Neuronal stem cell (in vitro differentiated cells): ENCODE data around the gene MRPL20.
A peak's percentile ranks its signal among the peaks of the same experiment; 100 is the strongest.
"Not testable (repeated sequence)": the region's sequence is repeated elsewhere in the genome, so short reads cannot be mapped to it uniquely, and the experiment has no call there.

Source experiments
- DNase-seq: peaks from one replicate; pipeline ENCODE4 v3.0.0-alpha.2; 2013; ENCODE audit warnings: low spot score
- H2AFZ ChIP-seq: one replicate; pipeline ENCODE4 v1.6.1; 2013; ENCODE audit warnings: mild to moderate bottlenecking, low read length, inconsistent platforms
- H2AK5ac ChIP-seq: 2 replicates; pipeline ENCODE4 v1.6.1; 2013; ENCODE audit warnings: low read depth, mild to moderate bottlenecking, inconsistent platforms, low read length, moderate library complexity, mixed read lengths
- H2BK120ac ChIP-seq: 2 replicates; pipeline ENCODE4 v1.6.1; 2013; ENCODE audit warnings: low read depth, mild to moderate bottlenecking, inconsistent platforms, low read length, moderate library complexity, mixed read lengths
- H2BK12ac ChIP-seq: one replicate; pipeline ENCODE4 v1.6.1; 2013; ENCODE audit warnings: low read length, inconsistent platforms
- H2BK15ac ChIP-seq: 2 replicates; pipeline ENCODE4 v1.6.1; 2013; ENCODE audit warnings: mild to moderate bottlenecking, low read length, inconsistent platforms, mixed read lengths
- H2BK5ac ChIP-seq: one replicate; pipeline ENCODE4 v1.6.1; 2013; ENCODE audit warnings: inconsistent platforms, mild to moderate bottlenecking, low read length, moderate library complexity
- H3K14ac ChIP-seq: one replicate; pipeline ENCODE4 v1.6.1; 2013; ENCODE audit warnings: low read length, inconsistent platforms
- H3K18ac ChIP-seq: 2 replicates; pipeline ENCODE4 v1.6.1; 2013; ENCODE audit warnings: low read length, inconsistent platforms
- H3K23ac ChIP-seq: 2 replicates; pipeline ENCODE4 v1.6.1; 2013; ENCODE audit warnings: low read depth, mild to moderate bottlenecking, mixed read lengths, low read length, inconsistent platforms; ENCODE audit not compliant: poor library complexity
- H3K27ac ChIP-seq: replicated peaks from 3 replicates; pipeline ENCODE4 v1.5.1; 2013; ENCODE audit warnings: low read length, inconsistent platforms
- H3K27me3 ChIP-seq, 3 experiments: 2 replicates each; pipeline ENCODE4 v1.6.1; 2013; ENCODE audit warnings: low read length in 3 of 3, mild to moderate bottlenecking in 2 of 3, inconsistent platforms in 1 of 3, low read depth in 1 of 3, mixed read lengths in 1 of 3, moderate library complexity in 1 of 3; ENCODE audit not compliant: control insufficient read depth in 3 of 3, insufficient read depth in 3 of 3
- H3K36me3 ChIP-seq, 2 donors: replicated peaks in 1 of 2; 2 replicates each; pipeline ENCODE4 v1.6.1; 2013; ENCODE audit warnings: low read length in 2 of 2; ENCODE audit not compliant: control insufficient read depth in 2 of 2, insufficient read depth in 2 of 2
- H3K4ac ChIP-seq: 2 replicates; pipeline ENCODE4 v1.6.1; 2013; ENCODE audit warnings: inconsistent platforms, mild to moderate bottlenecking, low read length, moderate library complexity
- H3K4me1 ChIP-seq, 2 donors: 1 replicate in 1 of 2; 2 replicates in 1 of 2; pipeline ENCODE4 v1.6.1; 2013; ENCODE audit warnings: low read length in 2 of 2, low read depth in 1 of 2; ENCODE audit not compliant: control insufficient read depth in 2 of 2, insufficient read depth in 1 of 2
- H3K4me2 ChIP-seq: one replicate; pipeline ENCODE4 v1.6.1; 2013; ENCODE audit warnings: mild to moderate bottlenecking, low read length, inconsistent platforms; ENCODE audit not compliant: insufficient read depth, poor library complexity, severe bottlenecking
- H3K4me3 ChIP-seq, 2 donors: 2 replicates each; pipeline ENCODE4 v1.5.1; 2013; ENCODE audit warnings: low read length in 2 of 2, mild to moderate bottlenecking in 2 of 2, inconsistent platforms in 1 of 2, moderate library complexity in 1 of 2
- H3K79me1 ChIP-seq: one replicate; pipeline ENCODE4 v1.6.1; 2013; ENCODE audit warnings: low read depth, mild to moderate bottlenecking, inconsistent platforms, low read length, moderate library complexity
- H3K9ac ChIP-seq: one replicate; pipeline ENCODE4 v1.6.1; 2013; ENCODE audit warnings: mild to moderate bottlenecking, low read depth, low read length, inconsistent platforms; ENCODE audit not compliant: poor library complexity
- H3K9me3 ChIP-seq, 2 donors: replicated peaks in 1 of 2; 2 replicates each; pipeline versions ENCODE3 to v1.6.1; 2013; ENCODE audit warnings: low read length in 2 of 2, mild to moderate bottlenecking in 2 of 2, inconsistent platforms in 1 of 2, low read depth in 1 of 2, mixed read lengths in 1 of 2, moderate library complexity in 1 of 2; ENCODE audit not compliant: control insufficient read depth in 2 of 2, insufficient read depth in 1 of 2
- H4K8ac ChIP-seq: one replicate; pipeline ENCODE4 v1.6.1; 2013; ENCODE audit warnings: low read depth, mild to moderate bottlenecking, inconsistent platforms, low read length, moderate library complexity
- H4K91ac ChIP-seq: one replicate; pipeline ENCODE4 v1.6.1; 2013; ENCODE audit warnings: low read length, low read depth, mild to moderate bottlenecking, inconsistent platforms; ENCODE audit not compliant: poor library complexity
- WGBS, 2 donors: extraction: QIAGEN DNeasy Blood & Tissue Kit; methylation state at CpG; one replicate each; pipeline ENCODE4 v1.1.7; 2013; ENCODE audit warnings: missing lambda C conversion rate in 2 of 2, mixed read lengths in 1 of 2; ENCODE audit not compliant: insufficient read length in 2 of 2, insufficient replicate concordance in 1 of 2; ENCODE audit errors: extremely low coverage in 2 of 2; 5-methylcytosine and 5-hydroxymethylcytosine counted together

MRPL20 gene

GRCh38 chr1:1412311-1412902 lies 5.3 kb upstream of the MRPL20 start:
- H3K23ac ChIP-seq, H3K9me3 ChIP-seq, H2AFZ ChIP-seq, H2BK12ac ChIP-seq, H2BK5ac ChIP-seq, H3K27ac ChIP-seq, DNase-seq, H3K18ac ChIP-seq, H2BK120ac ChIP-seq, H3K14ac ChIP-seq, H3K4ac ChIP-seq, H3K79me1 ChIP-seq, H3K4me1 ChIP-seq, H2AK5ac ChIP-seq, H3K4me2 ChIP-seq, H3K9ac ChIP-seq, H3K4me3 ChIP-seq, H2BK15ac ChIP-seq, H4K8ac ChIP-seq, H4K91ac ChIP-seq, H3K27me3 ChIP-seq: not testable (repeated sequence)
- peaks cover 2 to 15% of the 10 kb centered on the region in 2 donors for H3K36me3 ChIP-seq
- WGBS, 2 donors, result no CpG with 5 or more reads among the region's 11 CpGs

- Histone ChIP-seq H3K4me3 (no peak overlapping the region), H2AFZ (no peak overlapping the region), H3K9me3 (no peaks in the 10 kb centered on the region), H2BK120ac (no peak overlapping the region), H3K9ac (no peak overlapping the region), H3K14ac (no peak overlapping the region), H2BK15ac (no peak overlapping the region), H3K27ac (no peak overlapping the region), H4K8ac (no peak overlapping the region), H3K18ac (no peak overlapping the region), H3K27me3 (no peaks in the 10 kb centered on the region), H2BK5ac (no peak overlapping the region), H3K4me2 (no peak overlapping the region), H4K91ac (no peak overlapping the region), H3K36me3 (peaks cover 2 to 15% of the 10 kb centered on the region in 2 donors), H2BK12ac (no peak overlapping the region), H3K79me1 (peaks cover 13% of the 10 kb centered on the region), H3K23ac (peak overlapping the region; percentile 69), H3K4me1 (peaks cover 4 to 7% of the 10 kb centered on the region in 2 donors), H3K4ac (no peak overlapping the region), H2AK5ac (no peak overlapping the region)
- no CpG with 5 or more reads among the region's 13 CpGs for WGBS, 2 donors
- DNase-seq, result no peak
These were observed 4.5 kb upstream of the MRPL20 start for GRCh38 chr1:1411626-1412025.

- H4K91ac ChIP-seq, H3K9ac ChIP-seq, H3K9me3 ChIP-seq, H2BK5ac ChIP-seq, H3K14ac ChIP-seq, H3K23ac ChIP-seq, H3K4me3 ChIP-seq, H3K4me2 ChIP-seq, H2BK12ac ChIP-seq, H3K18ac ChIP-seq, H2AK5ac ChIP-seq, H4K8ac ChIP-seq, H3K4ac ChIP-seq, DNase-seq, H2BK15ac ChIP-seq, H2AFZ ChIP-seq, H2BK120ac ChIP-seq, H3K27me3 ChIP-seq: not testable (repeated sequence)
- Histone ChIP-seq H3K79me1 (peaks cover 17% of the 10 kb centered on the region), H3K4me1 (peaks cover 7 to 15% of the 10 kb centered on the region in 2 donors), H3K27ac (peak overlapping the region; percentile 50), H3K36me3 (peaks cover 10 to 28% of the 10 kb centered on the region in 2 donors)
- WGBS, 2 donors, result no CpG with 5 or more reads among the region's 8 CpGs
These were observed 3.1 kb upstream of the MRPL20 start for GRCh38 chr1:1410238-1410637.

GRCh38 chr1:1407636-1408318 lies 684 bp upstream of the MRPL20 start:
- Histone ChIP-seq H3K23ac (peak overlapping the region; percentile 65), H2AK5ac (peak overlapping the region; percentile 99), H3K36me3 (peaks cover 23 to 50% of the 10 kb centered on the region in 2 donors), H3K27me3 (no peaks in the 10 kb centered on the region), H3K79me1 (peaks cover 22% of the 10 kb centered on the region), H2BK5ac (peak overlapping the region; percentile 78), H3K4me2 (peak overlapping the region; percentile 77), H3K4me1 (peaks cover 7 to 15% of the 10 kb centered on the region in 2 donors), H4K91ac (no peak overlapping the region), H2BK15ac (peak overlapping the region; percentile 49), H3K18ac (peak overlapping the region; percentile 99), H3K4me3 (peak overlapping the region; percentile 89 to 93), H3K4ac (peak overlapping the region; percentile 66), H4K8ac (no peak overlapping the region), H3K9me3 (no peaks in the 10 kb centered on the region), H2BK120ac (peak overlapping the region; percentile 87), H3K9ac (peak overlapping the region; percentile 96), H2AFZ (peak overlapping the region; percentile 88), H3K14ac (peak overlapping the region; percentile 82), H2BK12ac (no peak overlapping the region), H3K27ac (peak overlapping the region; percentile 61)
- no CpG with 5 or more reads among the region's 41 CpGs for WGBS, 2 donors
- no peak for DNase-seq
